Stimulated activated CD4-positive, alpha-beta T cell treated with anti-CD3 and anti-CD28 coated beads, Interleukin-15, amount 100 ng/mL, for 1 hour (primary cell): ENCODE measurements around the gene GPR31.

Experiments used
- DNase-seq, 2 donors: peaks; one replicate each; pipeline ENCODE4 v3.0.0-alpha.2; 2020; ENCODE audit warnings: low read depth in 1 of 2, low spot score in 1 of 2

Gene GPR31

DNA sequence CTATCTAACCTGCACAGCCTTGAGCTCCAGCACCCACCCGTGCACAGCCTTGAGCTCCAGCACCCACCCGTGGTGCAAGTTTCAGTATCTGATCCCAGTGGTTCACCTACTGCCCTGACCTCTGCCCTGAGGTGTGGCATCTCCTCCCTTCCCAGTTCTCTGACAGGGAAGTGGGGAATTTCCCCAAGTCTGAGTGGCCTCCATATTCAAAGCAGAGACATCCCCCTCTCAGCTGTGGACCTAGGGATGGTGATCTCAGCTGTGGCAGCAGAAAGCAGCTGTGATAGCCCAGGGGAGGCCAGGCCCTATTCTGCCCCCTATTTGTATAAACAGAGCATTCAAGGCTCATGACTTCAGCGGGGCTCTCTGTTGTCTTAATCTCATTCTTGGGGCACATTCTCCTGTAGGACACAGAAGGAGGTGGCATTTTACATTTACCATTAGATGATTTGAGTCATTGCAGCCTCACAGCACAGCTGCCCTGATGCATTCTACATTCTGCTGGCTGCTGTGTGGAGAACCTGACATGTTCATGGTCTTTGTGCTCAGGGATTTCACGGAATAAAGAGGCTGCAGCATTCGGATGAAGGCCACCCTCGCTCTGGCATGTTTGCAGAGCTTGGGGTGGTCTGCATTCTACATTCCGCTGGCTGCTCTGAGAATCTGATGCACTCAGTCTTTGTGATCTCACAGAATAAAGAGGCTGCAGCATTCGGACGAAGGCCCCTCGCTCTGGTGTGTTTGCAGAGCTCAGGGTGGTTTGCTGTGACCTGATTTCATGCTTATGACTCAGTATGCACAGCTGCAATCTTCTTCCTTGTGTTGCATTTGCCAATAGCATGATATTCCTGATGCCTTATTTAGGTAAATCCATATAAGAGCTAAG is 16.9 kb downstream of the GPR31 start:
- DNase-seq, result no peak

- DNase-seq, result no peak
Observed at GRCh38 chr6:167139761-167140160, 18.0 kb downstream of the GPR31 start.

GRCh38 chr6:167137881-167138280 is 19.9 kb downstream of the GPR31 start:
- no peak for DNase-seq

GRCh38 chr6:167137081-167137480 is 20.7 kb downstream of the GPR31 start:
- DNase-seq, result no peak

- no peak for DNase-seq
Observed at GRCh38 chr6:167136376-167136775, 21.4 kb downstream of the GPR31 start.

- DNase-seq, result no peak
Observed at GRCh38 chr6:167134448-167135328, 23.1 kb downstream of the GPR31 start.

DNA sequence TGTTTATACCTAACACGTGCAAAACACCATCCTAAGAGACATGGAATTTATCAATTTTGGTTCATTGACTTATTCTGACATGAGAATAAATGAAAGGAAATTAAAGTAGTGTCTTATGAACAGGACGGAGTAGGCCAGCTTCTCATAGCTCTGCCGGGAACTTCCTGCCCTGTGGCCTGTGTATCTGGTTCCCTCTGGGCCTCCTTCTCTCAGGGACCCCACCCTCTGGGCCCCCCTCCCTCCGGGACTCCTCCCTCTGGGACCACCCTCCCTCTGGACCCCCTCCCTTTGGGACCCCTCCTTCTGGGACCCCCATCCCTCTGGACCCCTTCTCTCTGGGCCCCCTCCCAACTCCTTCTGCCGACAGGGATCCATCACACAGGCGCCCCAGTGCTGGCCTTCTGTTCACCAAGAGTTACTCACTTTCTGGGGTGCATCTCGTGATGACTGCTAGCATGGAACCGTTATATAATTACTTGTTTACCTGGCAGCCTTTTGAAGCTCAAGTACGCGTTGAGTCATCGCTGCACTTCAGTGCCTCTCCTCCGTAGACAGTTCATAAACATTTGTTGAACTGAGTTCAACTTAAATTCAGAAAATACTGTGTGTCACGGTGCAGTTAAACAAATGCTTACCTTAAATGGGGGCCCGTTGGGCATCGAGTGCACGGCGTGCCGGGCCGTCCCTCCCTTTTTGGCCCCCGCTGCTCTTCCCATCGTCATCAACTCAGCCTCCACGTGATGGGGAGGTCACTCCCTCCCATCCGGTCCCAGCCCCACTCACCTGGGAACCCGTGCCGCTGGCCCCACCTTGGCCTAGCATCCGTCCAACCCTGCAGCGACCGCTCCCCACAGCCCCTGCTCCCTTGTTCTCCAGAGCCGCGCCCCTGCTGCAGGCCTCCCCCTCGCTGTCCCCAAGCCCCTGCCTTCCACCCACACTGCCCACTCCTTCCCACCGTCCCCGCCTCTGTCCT is 26.8 kb downstream of the GPR31 start:
- no peak for DNase-seq

GRCh38 chr6:167130008-167130677 is 27.6 kb downstream of the GPR31 start:
- no peak for DNase-seq

GRCh38 chr6:167129562-167129961 is 28.2 kb downstream of the GPR31 start:
- DNase-seq, result no peak

- DNase-seq, result no peak
Observed at GRCh38 chr6:167129159-167129558, 28.6 kb downstream of the GPR31 start.

DNA sequence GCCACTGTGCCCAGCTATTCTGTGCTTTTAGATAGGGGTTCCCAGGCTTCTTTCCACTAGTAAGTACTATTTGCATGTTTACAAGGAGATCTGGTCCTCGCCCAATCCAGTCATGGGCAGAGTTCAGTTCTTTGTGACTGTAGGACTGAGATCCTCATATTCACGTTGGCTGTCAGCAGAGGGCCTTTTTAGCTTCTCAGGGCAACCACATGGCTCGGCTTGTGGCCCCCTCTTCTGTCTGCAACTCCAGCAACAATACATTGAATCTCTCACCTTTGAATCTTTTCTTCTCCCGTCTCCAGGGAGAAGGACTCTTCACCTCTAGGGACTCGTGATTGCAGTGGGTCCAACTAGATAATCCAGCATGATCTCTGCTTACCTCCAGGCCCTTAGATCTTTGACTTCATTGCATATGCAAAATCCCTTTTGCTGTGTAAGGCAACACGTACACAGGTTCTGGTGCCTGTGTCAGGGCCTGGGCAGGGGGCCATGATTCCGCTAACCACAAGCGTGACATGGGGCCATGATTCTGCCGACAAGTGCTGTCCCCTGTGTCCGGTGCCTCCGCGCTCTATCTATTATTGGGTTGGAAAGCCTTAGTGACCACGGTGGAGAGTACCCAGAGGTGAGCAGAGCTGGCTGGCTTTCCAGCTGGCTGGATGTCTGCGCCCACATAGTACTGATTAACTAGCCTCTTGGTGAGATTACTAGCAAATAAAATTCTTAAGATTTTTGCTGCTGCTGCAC is 29.8 kb downstream of the GPR31 start:
- no peak for DNase-seq

GRCh38 chr6:167125855-167126349 is 31.9 kb downstream of the GPR31 start:
- no peak for DNase-seq

DNA sequence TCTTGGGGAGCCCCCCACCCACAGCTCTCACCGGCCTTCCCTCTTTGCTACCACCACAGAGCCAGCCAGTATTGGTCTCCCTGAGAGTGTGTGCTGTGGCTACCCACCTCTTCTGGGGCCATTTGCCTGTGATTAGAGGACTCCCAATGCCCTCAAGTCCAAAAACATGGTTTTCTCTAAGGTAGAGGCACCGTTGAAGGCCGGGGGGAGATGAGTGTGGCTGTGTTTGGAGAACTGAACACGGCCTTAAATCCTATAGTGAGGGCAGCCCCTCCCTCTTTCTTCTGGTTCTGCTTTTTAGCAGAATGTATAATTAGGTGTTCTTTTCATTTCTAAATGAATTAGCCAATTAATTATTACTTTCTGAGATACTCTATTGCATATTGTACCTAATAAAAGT is 32.4 kb downstream of the GPR31 start:
- no peak for DNase-seq

GRCh38 chr6:167124753-167125152 is 33.0 kb downstream of the GPR31 start:
- no peak for DNase-seq

DNA sequence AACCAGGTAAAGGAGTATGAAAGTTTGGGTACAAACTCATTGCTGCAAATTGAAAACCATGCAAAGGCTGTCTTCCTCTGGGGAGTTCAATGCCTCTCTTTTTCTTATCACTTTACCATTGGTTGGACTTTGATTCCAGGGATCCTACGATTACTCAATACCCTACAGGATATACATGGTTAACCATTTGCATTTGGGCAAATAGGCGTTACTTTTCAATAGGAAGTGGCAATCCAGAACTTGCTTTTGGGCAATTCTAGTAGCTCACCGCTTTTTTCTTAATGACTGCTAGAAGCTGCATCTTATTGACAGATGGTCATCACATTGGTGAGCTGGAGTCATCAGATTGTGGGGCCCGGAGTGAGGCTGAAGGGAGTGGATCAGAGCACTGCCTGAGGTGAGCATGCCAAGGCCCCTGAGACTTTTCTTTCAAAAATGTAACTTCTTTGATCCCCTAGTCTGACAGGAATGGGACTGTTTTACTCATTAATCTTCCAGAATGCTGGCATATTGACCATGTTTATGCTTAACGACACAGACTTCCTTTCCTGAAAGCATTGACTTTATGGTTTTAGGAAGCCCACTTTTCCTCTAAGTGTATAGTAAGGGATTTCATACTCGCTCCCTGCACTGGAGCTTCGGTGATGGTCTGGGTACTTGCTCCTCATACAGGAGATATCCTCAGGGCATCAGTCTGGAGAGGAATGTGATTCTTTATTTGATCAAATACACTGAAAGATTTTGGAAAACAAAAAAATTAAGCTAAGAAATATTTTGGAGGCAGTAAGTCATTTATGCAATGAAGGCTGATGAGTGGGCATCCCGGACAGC is 34.7 kb downstream of the GPR31 start, which contains the start of gene CCR6:
Gene CCR6 (plus strand): TSS at position 270 of the 831 bp plus-strand sequence. CDS start 13,039 bp downstream, outside the sequence.
- no peak for DNase-seq

DNA sequence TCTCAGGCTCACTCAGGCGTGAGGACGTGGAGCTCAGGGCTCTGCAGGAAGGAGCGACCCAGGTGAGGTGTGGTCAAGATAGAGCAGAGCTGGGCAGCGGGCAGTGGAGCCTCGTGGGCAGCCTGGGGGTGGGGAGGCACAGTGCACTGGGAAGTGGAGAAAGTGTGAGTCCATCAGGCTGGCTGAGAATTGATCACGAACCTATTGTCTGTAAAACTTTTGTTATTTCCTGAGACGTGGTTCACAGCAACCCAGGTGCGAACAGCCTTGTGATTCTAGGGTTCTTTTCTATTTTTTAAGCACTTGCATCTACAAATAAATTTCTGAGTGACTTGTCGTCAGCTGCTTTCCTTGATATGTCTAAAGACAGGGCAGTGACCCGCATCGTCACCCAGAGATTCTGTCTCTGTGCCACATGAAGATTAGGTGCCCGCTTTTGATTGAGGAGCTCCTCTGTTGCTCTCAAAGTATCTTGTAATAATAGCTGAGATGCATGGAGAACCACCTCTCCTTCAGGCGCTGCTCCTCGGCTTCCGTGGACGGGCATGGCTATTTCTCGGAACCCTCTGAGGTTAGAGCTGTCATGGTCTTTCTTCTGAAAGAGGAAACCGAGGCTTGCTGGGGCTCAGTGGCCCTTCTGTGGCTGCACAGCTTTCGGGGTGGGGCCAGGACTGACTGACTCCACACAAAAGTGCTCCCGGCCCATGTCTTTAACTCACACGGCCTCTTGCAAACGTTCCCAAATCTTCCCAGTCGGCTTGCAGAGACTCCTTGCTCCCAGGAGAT is 35.5 kb downstream of the GPR31 start:
- DNase-seq, result no peak

- DNase-seq, result no peak
Observed at GRCh38 chr6:167121335-167121841, 36.4 kb downstream of the GPR31 start.

GRCh38 chr6:167120583-167120903 is 37.2 kb downstream of the GPR31 start:
- no peak for DNase-seq
